ENCODE results near the gene SCART1. TPM values are rescaled to one million over a fixed set of nuclear protein-coding genes. Genes with fewer than 3 reads are reported as not detected.
"Not testable (repeated sequence)": the region's sequence is repeated elsewhere in the genome, so short reads cannot be mapped to it uniquely, and the experiment has no call there.

SCART1 gene
- total RNA-seq, 1 donor from 2014 or later = 2.6 TPM

GRCh38 chr10:133481657-133482056 lies 27.9 kb downstream of the SCART1 start:
- Histone ChIP-seq H3K4me1 (no peaks in the 10 kb centered on the region), H3K27ac (no peak overlapping the region), H3K36me3 (no peaks in the 10 kb centered on the region), H3K27me3 (no peaks in the 10 kb centered on the region), H3K4me3 (no peak overlapping the region), H3K9me3 (peaks cover 25% of the 10 kb centered on the region)
- ATAC-seq (no peak), DNase-seq (no peak)
- intact Hi-C loops (cut with DNase I) = no loop called here
- TF ChIP-seq CTCF (IDR thresholded peaks at IDR 0.05) = no peak

- Histone ChIP-seq H3K27me3 (no peaks in the 10 kb centered on the region), H3K4me3 (no peak overlapping the region), H3K4me1 (no peaks in the 10 kb centered on the region), H3K36me3 (no peaks in the 10 kb centered on the region), H3K27ac (no peak overlapping the region), H3K9me3 (peaks cover 25% of the 10 kb centered on the region)
- no peak for TF ChIP-seq CTCF (IDR thresholded peaks at IDR 0.05)
- no peak for ATAC-seq
- intact Hi-C loops (cut with DNase I) = no loop called here
- DNase-seq = no peak
These were observed 31.1 kb downstream of the SCART1 start for GRCh38 chr10:133484818-133485217.

- Histone ChIP-seq H3K9me3 (peaks cover 25% of the 10 kb centered on the region), H3K4me1 (no peaks in the 10 kb centered on the region), H3K36me3 (no peaks in the 10 kb centered on the region), H3K27ac (no peak overlapping the region), H3K27me3 (no peaks in the 10 kb centered on the region), H3K4me3 (no peak overlapping the region)
- no peak for TF ChIP-seq CTCF (IDR thresholded peaks at IDR 0.05)
- DNase-seq = no peak
- intact Hi-C loops (cut with DNase I) = no loop called here
- ATAC-seq = no peak
These were observed 33.3 kb downstream of the SCART1 start for GRCh38 chr10:133487085-133487484.

GRCh38 chr10:133488354-133488753 lies 34.6 kb downstream of the SCART1 start:
- no peaks in the 10 kb centered on the region for H3K27me3 ChIP-seq
- H3K36me3 ChIP-seq = no peaks in the 10 kb centered on the region
- no peak overlapping the region for H3K4me3 ChIP-seq
- H3K9me3 ChIP-seq = peaks cover 25% of the 10 kb centered on the region
- TF ChIP-seq CTCF (IDR thresholded peaks at IDR 0.05) = no peak
- DNase-seq = no peak
- ATAC-seq = no peak
- H3K27ac ChIP-seq = no peak overlapping the region
- intact Hi-C loops (cut with DNase I) = no loop called here
- no peaks in the 10 kb centered on the region for H3K4me1 ChIP-seq

- H3K27me3 ChIP-seq = no peaks in the 10 kb centered on the region
- DNase-seq (no peak), ATAC-seq (no peak)
- H3K4me1 ChIP-seq = no peaks in the 10 kb centered on the region
- TF ChIP-seq CTCF (IDR thresholded peaks at IDR 0.05) = no peak
- intact Hi-C loops (cut with DNase I) = no loop called here
- H3K27ac ChIP-seq = no peak overlapping the region
- no peaks in the 10 kb centered on the region for H3K36me3 ChIP-seq
- H3K9me3 ChIP-seq = peaks cover 15% of the 10 kb centered on the region
- H3K4me3 ChIP-seq = no peak overlapping the region
These were observed 36.3 kb downstream of the SCART1 start for GRCh38 chr10:133489816-133490588.

GRCh38 chr10:133493562-133493961 lies 39.8 kb downstream of the SCART1 start:
- DNase-seq; ATAC-seq; H3K4me3 ChIP-seq; H3K4me1 ChIP-seq; H3K36me3 ChIP-seq; intact Hi-C loops (cut with DNase I); H3K27me3 ChIP-seq; H3K9me3 ChIP-seq; H3K27ac ChIP-seq: not testable (repeated sequence)

Data from upper lobe of right lung (tissue), 1 donor.